PC-9 (cell line): Measurements from ENCODE around the gene TDO2. TPM values are rescaled to one million over a fixed set of nuclear protein-coding genes. Genes with fewer than 3 reads are reported as not detected.

Experiments
- BruUV-seq: library from RNA; stranded (reverse); fragments of 400-500 nt; replicated peaks from 2 replicates; lab custom pipeline; 2021; lab: Mats Ljungman, UMichigan
- CTCF ChIA-PET: fragments of 300-600 bp; sonication (Branson Sonifier 250); formaldehyde crosslinking; loops from one replicate; lab custom pipeline; 2022; ENCODE audit warnings: antibody characterized with exemption; lab: Charles Lee
- POLR2A ChIA-PET: fragments of 300-600 bp; sonication (Branson Sonifier 250); formaldehyde crosslinking; loops from one replicate; lab custom pipeline; 2022; ENCODE audit warnings: antibody characterized with exemption; ENCODE audit not compliant: unreplicated experiment; lab: Charles Lee
- DNase-seq, 2 experiments: peaks; one replicate each; pipeline versions ENCODE4 v3.0.0 to v3.0.0-alpha.2; 2015 to 2022; ENCODE audit warnings: mixed read lengths in 1 of 2
- H2AFZ ChIP-seq: fragments of 200-600 bp; sonication (generic); 2 replicates; pipeline ENCODE4 v1.8.1; 2017; ENCODE audit warnings: antibody characterized with exemption
- H3F3A ChIP-seq: fragments of 200-600 bp; sonication (generic); 2 replicates; pipeline ENCODE4 v1.8.1; 2017; ENCODE audit warnings: antibody characterized with exemption, mild to moderate bottlenecking, low read depth; ENCODE audit not compliant: insufficient read depth
- H3K27ac ChIP-seq: fragments of 200-600 bp; sonication (generic); 2 replicates; pipeline ENCODE4 v1.6.1; 2016; ENCODE audit warnings: mixed run types
- H3K27me3 ChIP-seq: fragments of 200-600 bp; sonication (generic); 2 replicates; pipeline ENCODE4 v1.6.1; 2016; ENCODE audit warnings: low read depth, mixed run types; ENCODE audit not compliant: insufficient read depth
- H3K36me3 ChIP-seq: fragments of 200-600 bp; sonication (generic); 2 replicates; pipeline ENCODE4 v1.6.1; 2016; ENCODE audit warnings: low read depth, mixed run types
- H3K4me1 ChIP-seq: fragments of 200-600 bp; sonication (generic); replicated peaks from 2 replicates; pipeline ENCODE4 v1.6.1; 2016; ENCODE audit warnings: mixed run types; ENCODE audit not compliant: insufficient read depth
- H3K4me2 ChIP-seq: fragments of 200-600 bp; sonication (generic); 2 replicates; pipeline ENCODE4 v1.6.1; 2017; ENCODE audit warnings: mixed run types
- H3K4me3 ChIP-seq: fragments of 200-600 bp; sonication (generic); 2 replicates; pipeline ENCODE4 v1.6.1; 2016; ENCODE audit warnings: mixed run types
- H3K79me2 ChIP-seq: fragments of 200-600 bp; sonication (generic); 2 replicates; pipeline ENCODE4 v1.6.1; 2017; ENCODE audit warnings: low read depth, mixed run types
- H3K9me2 ChIP-seq: fragments of 200-600 bp; sonication (generic); 2 replicates; pipeline ENCODE4 v1.8.1; 2017; ENCODE audit warnings: mild to moderate bottlenecking; ENCODE audit not compliant: insufficient read depth
- H3K9me3 ChIP-seq: fragments of 200-600 bp; sonication (generic); 2 replicates; pipeline ENCODE4 v1.8.1; 2016; ENCODE audit warnings: low read depth; ENCODE audit not compliant: insufficient read depth
- H4K20me1 ChIP-seq: fragments of 200-600 bp; sonication (generic); 2 replicates; pipeline ENCODE4 v1.8.1; 2017; ENCODE audit not compliant: insufficient read depth
- CTCF ChIP-seq: fragments of 200-600 bp; sonication (generic); conservative IDR thresholded peaks from 2 replicates; pipeline ENCODE4 v1.6.1; 2017; ENCODE audit warnings: mixed run types, antibody characterized with exemption, mild to moderate bottlenecking, moderate library complexity
- EZH2 ChIP-seq: fragments of 200-600 bp; sonication (generic); IDR thresholded peaks from 2 replicates; pipeline ENCODE4 v1.8.0; 2017; ENCODE audit warnings: antibody characterized with exemption, low read depth
- intact Hi-C: fragments of 100-400 bp; cut with micrococcal nuclease; formaldehyde crosslinking; loops from one replicate; pipeline ENCODE4 v1.10.0; 2022; ENCODE audit not compliant: unreplicated experiment
- total RNA-seq: library from RNA; stranded (reverse); gene quantifications from 2 replicates; pipeline ENCODE4 v1.2.3, GENCODE V29; 2021

Gene TDO2
- total RNA-seq, 1 experiment from 2014 or later = 1.3 TPM

GRCh38 chr4:155954939-155955338 is 51.4 kb downstream of the TDO2 start:
- no peaks in the 10 kb centered on the region for H3K79me2 ChIP-seq
- no peaks in the 10 kb centered on the region for H3K9me3 ChIP-seq
- no peak overlapping the region for H3K4me2 ChIP-seq
- no peaks in the 10 kb centered on the region for H3K4me1 ChIP-seq
- no peak overlapping the region for H3K27ac ChIP-seq
- peaks cover 4% of the 10 kb centered on the region; the same call in 1 of the 2 replicates for H3F3A ChIP-seq
- intact Hi-C loops = loop anchor here (10.0 kb wide), 2 partner anchors 1020 to 1150 kb away; partner anchors contain the start of gene PDGFC
- no peak overlapping the region for H2AFZ ChIP-seq
- no peaks in the 10 kb centered on the region for H3K9me2 ChIP-seq
- no peak for DNase-seq
- CTCF ChIA-PET = no interaction called here
- no peak for TF ChIP-seq CTCF
- TF ChIP-seq EZH2 = no peak
- POLR2A ChIA-PET = no interaction called here
- H4K20me1 ChIP-seq = no peaks in the 10 kb centered on the region
- H3K36me3 ChIP-seq = no peaks in the 10 kb centered on the region
- no TSS peak for BruUV-seq
- H3K27me3 ChIP-seq = no peaks in the 10 kb centered on the region
- H3K4me3 ChIP-seq = no peak overlapping the region

GRCh38 chr4:155956461-155956860 is 53.0 kb downstream of the TDO2 start:
- Histone ChIP-seq H3K27ac (no peak overlapping the region), H3K9me2 (no peaks in the 10 kb centered on the region), H3K79me2 (no peaks in the 10 kb centered on the region), H3K4me2 (no peak overlapping the region), H3K27me3 (no peaks in the 10 kb centered on the region), H3K36me3 (no peaks in the 10 kb centered on the region), H3F3A (peaks cover 4% of the 10 kb centered on the region; the same call in 1 of the 2 replicates), H4K20me1 (no peaks in the 10 kb centered on the region), H3K4me3 (no peak overlapping the region), H2AFZ (no peak overlapping the region), H3K9me3 (no peaks in the 10 kb centered on the region), H3K4me1 (no peaks in the 10 kb centered on the region)
- DNase-seq = no peak
- BruUV-seq = no TSS peak
- ChIA-PET POLR2A (no interaction called here), CTCF (no interaction called here)
- TF ChIP-seq CTCF (no peak), EZH2 (no peak)
- intact Hi-C loops = loop anchor here (10.0 kb wide), 2 partner anchors 1018 to 1152 kb away; partner anchors contain the start of gene PDGFC

GRCh38 chr4:155959417-155959816 is 55.9 kb downstream of the TDO2 start:
- no peak overlapping the region for H3K4me3 ChIP-seq
- H3K9me3 ChIP-seq = no peaks in the 10 kb centered on the region
- no peak overlapping the region for H3K4me2 ChIP-seq
- intact Hi-C loops = loop anchor here (10.0 kb wide), 2 partner anchors 1015 to 1155 kb away; partner anchors contain the start of gene PDGFC
- BruUV-seq = no TSS peak
- POLR2A ChIA-PET = no interaction called here
- DNase-seq = no peak
- H3K4me1 ChIP-seq = no peaks in the 10 kb centered on the region
- TF ChIP-seq CTCF (no peak), EZH2 (no peak)
- H3K36me3 ChIP-seq = no peaks in the 10 kb centered on the region
- CTCF ChIA-PET = no interaction called here
- H3F3A ChIP-seq = no peaks in the 10 kb centered on the region
- no peaks in the 10 kb centered on the region for H4K20me1 ChIP-seq
- no peak overlapping the region for H2AFZ ChIP-seq
- H3K27ac ChIP-seq = no peak overlapping the region
- H3K9me2 ChIP-seq = no peaks in the 10 kb centered on the region
- H3K27me3 ChIP-seq = no peaks in the 10 kb centered on the region
- no peaks in the 10 kb centered on the region for H3K79me2 ChIP-seq
